Fibroblast of lung (primary cell): ENCODE results near the gene ADGRG3. TPM values are rescaled to one million over a fixed set of nuclear protein-coding genes. Genes with fewer than 3 reads are reported as not detected.

Experiments
- DNase-seq, 2 donors: peaks; one replicate each; pipeline versions ENCODE4 v3.0.0 to v3.0.0-alpha.2; 2010; ENCODE audit warnings: low read depth in 2 of 2
- H2AFZ ChIP-seq: 2 replicates; pipeline ENCODE4 v1.5.1; 2012; ENCODE audit warnings: low read length, control low read depth, inconsistent platforms
- H3K27ac ChIP-seq: 2 replicates; pipeline ENCODE4 v1.5.1; 2011; ENCODE audit warnings: low read length, control low read depth; ENCODE audit not compliant: insufficient read depth
- H3K27me3 ChIP-seq: 2 replicates; pipeline ENCODE4 v1.5.1; 2011; ENCODE audit warnings: mild to moderate bottlenecking, low read length; ENCODE audit not compliant: control insufficient read depth, insufficient read depth
- H3K36me3 ChIP-seq: 2 replicates; pipeline ENCODE4 v1.5.1; 2011; ENCODE audit warnings: low read length; ENCODE audit not compliant: control insufficient read depth, insufficient read depth
- H3K4me1 ChIP-seq: 2 replicates; pipeline ENCODE4 v1.5.1; 2011; ENCODE audit warnings: low read length; ENCODE audit not compliant: control insufficient read depth, insufficient read depth; ENCODE audit errors: extremely low read depth
- H3K4me2 ChIP-seq: 2 replicates; pipeline ENCODE4 v1.5.1; 2011; ENCODE audit warnings: low read length, control low read depth; ENCODE audit not compliant: insufficient read depth; ENCODE audit errors: extremely low read depth
- H3K4me3 ChIP-seq, 4 experiments: fragments of 200-600 bp in 1 of 4; sonication (generic) in 1 of 4; replicated peaks in 1 of 4; 2 replicates each; pipeline ENCODE4 v1.5.1; 2011 to 2016; ENCODE audit warnings: low read length in 4 of 4, low read depth in 3 of 4, mild to moderate bottlenecking in 3 of 4, control low read depth in 2 of 4, inconsistent platforms in 1 of 4, mixed read lengths in 1 of 4; ENCODE audit not compliant: insufficient read depth in 1 of 4; ENCODE audit errors: control extremely low read depth in 1 of 4
- H3K79me2 ChIP-seq: 2 replicates; pipeline ENCODE4 v1.5.1; 2012; ENCODE audit warnings: mild to moderate bottlenecking, low read length, inconsistent platforms; ENCODE audit not compliant: control insufficient read depth, insufficient read depth
- H3K9ac ChIP-seq: 2 replicates; pipeline ENCODE4 v1.5.1; 2011; ENCODE audit warnings: mild to moderate bottlenecking, low read length, control low read depth; ENCODE audit not compliant: insufficient read depth
- H3K9me3 ChIP-seq: 2 replicates; pipeline ENCODE4 v1.5.1; 2012; ENCODE audit warnings: low read depth, low read length; ENCODE audit not compliant: control insufficient read depth, insufficient read depth
- H4K20me1 ChIP-seq: 2 replicates; pipeline ENCODE4 v1.5.1; 2011; ENCODE audit warnings: low read length; ENCODE audit not compliant: control insufficient read depth, insufficient read depth; ENCODE audit errors: extremely low read depth
- EZH2 ChIP-seq: IDR thresholded peaks from 2 replicates; pipeline ENCODE4 v1.5.1; 2012; ENCODE audit warnings: low read length, control low read depth, mild to moderate bottlenecking; ENCODE audit errors: missing control alignments
- polyA plus RNA-seq, 2 donors: library from polyadenylated mRNA; depleted of rRNA in 1 of 2; stranded (reverse) in 1 of 2; unstranded in 1 of 2; fragments of >200 nt; gene quantifications; 2 replicates each; pipeline ENCODE4 v1.2.1, GENCODE V29; 2011 to 2012; ENCODE audit warnings: missing spikeins in 1 of 2
- total RNA-seq: library from RNA; depleted of rRNA; stranded (reverse); fragments of >200 nt; gene quantifications from 2 replicates; pipeline ENCODE4 v1.2.1, GENCODE V29; 2014
- TF ChIP-seq, protein P1 (sequence below), 2 donors: IDR thresholded peaks in 1 of 2; conservative IDR thresholded peaks in 1 of 2; 1 replicate in 1 of 2; 2 replicates in 1 of 2; pipeline ENCODE4 v1.5.1; 2011 to 2012; ENCODE audit warnings: low read length in 2 of 2, control low read depth in 1 of 2, inconsistent platforms in 1 of 2, low read depth in 1 of 2, mild to moderate bottlenecking in 1 of 2

The ADGRG3 gene
- total and polyA plus RNA-seq, 2 donors (not counting 1 experiment from before 2014, with no cell fraction given): not detected

DNA sequence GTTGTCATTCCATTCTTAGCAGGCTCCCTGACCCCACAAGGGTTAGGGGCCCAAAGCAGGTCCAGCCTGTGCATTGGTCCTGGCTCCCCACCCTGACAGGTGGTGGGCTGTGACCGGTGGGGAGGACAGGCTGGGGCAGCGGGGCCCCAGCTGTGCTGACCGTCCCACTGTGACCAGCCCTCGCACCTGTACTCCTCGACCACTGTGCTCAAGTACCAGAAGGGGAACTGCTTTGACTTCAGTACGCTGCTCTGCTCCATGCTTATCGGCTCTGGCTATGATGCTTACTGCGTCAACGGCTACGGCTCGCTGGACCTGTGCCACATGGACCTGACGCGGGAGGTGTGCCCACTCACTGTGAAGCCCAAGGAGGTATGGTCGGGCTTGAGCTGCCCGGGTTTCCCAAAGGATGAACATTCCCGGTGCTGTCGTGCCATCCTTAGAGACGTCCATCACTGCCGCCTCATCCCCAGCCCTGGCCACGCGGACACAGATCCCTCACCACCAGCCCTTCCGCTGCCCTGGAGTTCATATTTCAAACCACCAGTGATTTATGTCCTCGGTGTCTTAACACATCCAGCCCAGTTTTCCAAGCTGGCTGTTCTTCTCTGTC is 33.8 kb downstream of the ADGRG3 start:
- no peaks in the 10 kb centered on the region for H3K79me2 ChIP-seq
- H3K27me3 ChIP-seq: peaks cover 2% of the 10 kb centered on the region
- H3K4me1 ChIP-seq: no peaks in the 10 kb centered on the region
- H3K9me3 ChIP-seq: no peaks in the 10 kb centered on the region
- no peak overlapping the region for H3K4me2 ChIP-seq
- no peak overlapping the region for H3K4me3 ChIP-seq
- DNase-seq: no peak
- no peak for TF ChIP-seq EZH2
- TF ChIP-seq, protein P1, sequence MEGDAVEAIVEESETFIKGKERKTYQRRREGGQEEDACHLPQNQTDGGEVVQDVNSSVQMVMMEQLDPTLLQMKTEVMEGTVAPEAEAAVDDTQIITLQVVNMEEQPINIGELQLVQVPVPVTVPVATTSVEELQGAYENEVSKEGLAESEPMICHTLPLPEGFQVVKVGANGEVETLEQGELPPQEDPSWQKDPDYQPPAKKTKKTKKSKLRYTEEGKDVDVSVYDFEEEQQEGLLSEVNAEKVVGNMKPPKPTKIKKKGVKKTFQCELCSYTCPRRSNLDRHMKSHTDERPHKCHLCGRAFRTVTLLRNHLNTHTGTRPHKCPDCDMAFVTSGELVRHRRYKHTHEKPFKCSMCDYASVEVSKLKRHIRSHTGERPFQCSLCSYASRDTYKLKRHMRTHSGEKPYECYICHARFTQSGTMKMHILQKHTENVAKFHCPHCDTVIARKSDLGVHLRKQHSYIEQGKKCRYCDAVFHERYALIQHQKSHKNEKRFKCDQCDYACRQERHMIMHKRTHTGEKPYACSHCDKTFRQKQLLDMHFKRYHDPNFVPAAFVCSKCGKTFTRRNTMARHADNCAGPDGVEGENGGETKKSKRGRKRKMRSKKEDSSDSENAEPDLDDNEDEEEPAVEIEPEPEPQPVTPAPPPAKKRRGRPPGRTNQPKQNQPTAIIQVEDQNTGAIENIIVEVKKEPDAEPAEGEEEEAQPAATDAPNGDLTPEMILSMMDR (conservative IDR thresholded peaks at IDR 0.05 in 1 of 2, IDR thresholded peaks at IDR 0.05 in 1 of 2; ENCODE audit: low read depth in 1 of 2, low read length in 2 of 2): no peak
- H3K36me3 ChIP-seq: no peaks in the 10 kb centered on the region
- no peak overlapping the region for H3K27ac ChIP-seq
- H2AFZ ChIP-seq: no peak overlapping the region
- H3K9ac ChIP-seq: no peak overlapping the region
- no peaks in the 10 kb centered on the region for H4K20me1 ChIP-seq

DNA sequence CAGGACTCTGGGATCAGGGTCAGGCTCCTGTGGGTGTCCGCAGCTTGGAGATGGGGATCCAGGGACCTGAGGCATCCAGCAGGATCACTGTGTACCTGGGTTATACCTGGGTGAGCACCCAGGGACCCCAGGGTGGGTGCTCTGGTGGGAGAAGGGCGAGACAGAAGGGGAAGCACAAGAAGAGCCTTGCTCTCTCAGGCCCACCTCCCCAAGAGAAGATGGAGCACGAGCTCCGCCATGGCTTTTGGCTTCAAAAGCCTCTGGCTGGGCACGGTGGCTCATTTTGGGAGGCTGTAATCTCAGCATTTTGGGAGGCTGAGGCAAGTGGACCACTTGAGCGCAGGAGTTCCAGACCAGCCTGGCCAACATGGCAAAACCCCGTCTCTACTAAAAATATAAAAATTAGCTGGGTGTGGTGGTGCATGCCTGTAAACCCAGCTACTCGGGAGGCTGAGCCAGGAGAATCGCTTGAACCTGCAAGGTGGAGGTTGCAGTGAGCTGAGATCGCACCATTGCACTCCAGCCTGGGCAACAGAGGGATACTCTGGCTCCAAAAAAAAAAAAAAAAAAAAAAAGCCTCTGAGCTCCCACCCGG is 35.4 kb downstream of the ADGRG3 start:
- H3K27ac ChIP-seq: no peak overlapping the region
- no peak for TF ChIP-seq EZH2
- TF ChIP-seq, protein P1 (conservative IDR thresholded peaks at IDR 0.05 in 1 of 2, IDR thresholded peaks at IDR 0.05 in 1 of 2; ENCODE audit: low read depth in 1 of 2, low read length in 2 of 2): no peak

DNA sequence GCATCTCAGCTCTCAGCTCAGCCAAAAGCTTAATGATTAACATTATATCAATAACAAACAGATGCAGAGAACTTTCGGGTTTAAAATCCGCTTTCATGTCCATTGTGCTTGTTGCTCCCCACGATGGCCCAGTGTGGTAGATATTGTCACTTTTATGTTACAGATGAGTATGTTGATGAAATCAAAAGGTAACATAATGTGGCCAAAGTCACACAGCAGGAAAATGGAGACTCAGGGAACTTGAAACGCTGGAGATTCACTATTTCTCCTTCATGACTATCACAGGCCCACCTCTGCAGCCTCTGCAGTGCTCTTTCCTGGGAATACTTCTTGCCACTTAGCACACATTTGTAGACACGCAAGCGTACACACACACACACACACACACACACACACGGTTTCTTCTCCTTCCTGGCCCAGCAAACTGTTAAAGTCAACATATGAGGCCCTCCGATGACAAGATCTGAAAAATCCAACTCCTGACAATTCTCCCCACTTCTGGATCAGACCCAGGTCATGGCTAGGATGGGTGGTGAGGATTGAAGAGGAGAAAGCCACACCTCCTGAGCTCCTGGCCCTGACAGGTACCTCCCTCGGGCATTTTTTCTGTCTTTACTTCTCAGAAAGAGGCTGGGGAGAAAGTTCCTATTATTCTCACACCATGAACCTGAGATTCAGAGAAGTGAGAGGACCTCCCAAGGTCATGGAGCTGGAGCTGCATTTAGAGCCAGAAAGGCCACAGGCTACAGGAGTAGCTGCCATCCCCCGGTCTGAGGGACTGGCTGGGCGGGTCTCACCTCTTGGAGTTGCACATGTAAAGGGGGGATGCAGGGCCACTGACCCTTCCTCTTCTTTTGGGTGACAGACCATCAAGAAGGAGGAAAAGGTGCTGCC is 36.2 kb downstream of the ADGRG3 start:
- no peak for DNase-seq
- no peak for TF ChIP-seq EZH2
- TF ChIP-seq, protein P1 (conservative IDR thresholded peaks at IDR 0.05 in 1 of 2, IDR thresholded peaks at IDR 0.05 in 1 of 2; ENCODE audit: low read depth in 1 of 2, low read length in 2 of 2): no peak
- Histone ChIP-seq H3K4me1 (no peaks in the 10 kb centered on the region), H3K36me3 (no peaks in the 10 kb centered on the region), H3K9me3 (no peaks in the 10 kb centered on the region), H4K20me1 (no peaks in the 10 kb centered on the region), H3K9ac (no peak overlapping the region), H3K4me2 (no peak overlapping the region), H3K4me3 (no peak overlapping the region), H3K27me3 (peaks cover 2% of the 10 kb centered on the region), H3K79me2 (no peaks in the 10 kb centered on the region), H2AFZ (no peak overlapping the region), H3K27ac (no peak overlapping the region)

More for the DNA sequence above, 35.4 kb downstream of the ADGRG3 start:
- Histone ChIP-seq H2AFZ (no peak overlapping the region), H3K4me2 (no peak overlapping the region), H4K20me1 (no peaks in the 10 kb centered on the region), H3K9me3 (no peaks in the 10 kb centered on the region), H3K9ac (no peak overlapping the region), H3K27me3 (peaks cover 2% of the 10 kb centered on the region), H3K79me2 (no peaks in the 10 kb centered on the region), H3K36me3 (no peaks in the 10 kb centered on the region), H3K4me3 (no peak overlapping the region), H3K4me1 (no peaks in the 10 kb centered on the region)
- no peak for DNase-seq
